MCF 10A (cell line): Measurements from ENCODE around the gene CIB4. TPM values are rescaled to one million over a fixed set of nuclear protein-coding genes. Genes with fewer than 3 reads are reported as not detected.

Source experiments
- BruUV-seq: library from RNA; stranded (reverse); fragments of 400-500 nt; replicated peaks from 2 replicates; lab custom pipeline; 2021; lab: Mats Ljungman, UMichigan
- CTCF ChIA-PET: fragments of 300-600 bp; sonication (Branson Sonifier 250); formaldehyde crosslinking; extraction: SDS; loops from one replicate; lab custom pipeline; 2021; ENCODE audit warnings: antibody characterized with exemption, inconsistent platforms; lab: Yijun Ruan, JAX
- POLR2A ChIA-PET: fragments of 300-600, 350-650 bp; sonication (Branson Sonifier 250); formaldehyde crosslinking; extraction: SDS; loops from one replicate; lab custom pipeline; 2020; ENCODE audit warnings: antibody characterized with exemption, inconsistent platforms; lab: Yijun Ruan, JAX
- DNase-seq: peaks from one replicate; pipeline ENCODE4 v3.0.0-alpha.2; 2018; ENCODE audit not compliant: unreplicated experiment
- H3K27ac Mint-ChIP-seq: one replicate; pipeline ENCODE4 v1.8.0; 2022; ENCODE audit warnings: mild to moderate bottlenecking, low read depth, mixed read lengths; ENCODE audit not compliant: unreplicated experiment
- H3K27me3 Mint-ChIP-seq: one replicate; pipeline ENCODE4 v1.8.0; 2022; ENCODE audit warnings: mixed read lengths; ENCODE audit not compliant: insufficient read depth, unreplicated experiment
- H3K36me3 Mint-ChIP-seq: one replicate; pipeline ENCODE4 v1.8.0; 2022; ENCODE audit warnings: mild to moderate bottlenecking, moderate library complexity, mixed read lengths; ENCODE audit not compliant: insufficient read depth, unreplicated experiment
- H3K4me1 Mint-ChIP-seq: one replicate; pipeline ENCODE4 v1.8.0; 2022; ENCODE audit warnings: mixed read lengths; ENCODE audit not compliant: insufficient read depth, unreplicated experiment
- H3K4me3 Mint-ChIP-seq: one replicate; pipeline ENCODE4 v1.8.0; 2022; ENCODE audit warnings: mild to moderate bottlenecking, moderate library complexity, mixed read lengths; ENCODE audit not compliant: unreplicated experiment
- H3K9me3 Mint-ChIP-seq: one replicate; pipeline ENCODE4 v1.8.0; 2022; ENCODE audit warnings: mixed read lengths; ENCODE audit not compliant: unreplicated experiment
- intact Hi-C: fragments of 100-400 bp; cut with micrococcal nuclease; formaldehyde crosslinking; loops from 2 replicates; pipeline ENCODE4 v1.14.1; 2022
- total RNA-seq: library from RNA; stranded (reverse); gene quantifications from 2 replicates; pipeline ENCODE4 v1.2.3, GENCODE V29; 2022
- TF ChIP-seq, protein P1 (sequence below): fragments of 200-600 bp; IDR thresholded peaks from one replicate; pipeline ENCODE4 v1.8.0; 2022; ENCODE audit warnings: antibody characterized with exemption, mild to moderate bottlenecking; ENCODE audit not compliant: unreplicated experiment

The CIB4 gene
- total RNA-seq, 1 experiment from 2014 or later, result not detected

DNA sequence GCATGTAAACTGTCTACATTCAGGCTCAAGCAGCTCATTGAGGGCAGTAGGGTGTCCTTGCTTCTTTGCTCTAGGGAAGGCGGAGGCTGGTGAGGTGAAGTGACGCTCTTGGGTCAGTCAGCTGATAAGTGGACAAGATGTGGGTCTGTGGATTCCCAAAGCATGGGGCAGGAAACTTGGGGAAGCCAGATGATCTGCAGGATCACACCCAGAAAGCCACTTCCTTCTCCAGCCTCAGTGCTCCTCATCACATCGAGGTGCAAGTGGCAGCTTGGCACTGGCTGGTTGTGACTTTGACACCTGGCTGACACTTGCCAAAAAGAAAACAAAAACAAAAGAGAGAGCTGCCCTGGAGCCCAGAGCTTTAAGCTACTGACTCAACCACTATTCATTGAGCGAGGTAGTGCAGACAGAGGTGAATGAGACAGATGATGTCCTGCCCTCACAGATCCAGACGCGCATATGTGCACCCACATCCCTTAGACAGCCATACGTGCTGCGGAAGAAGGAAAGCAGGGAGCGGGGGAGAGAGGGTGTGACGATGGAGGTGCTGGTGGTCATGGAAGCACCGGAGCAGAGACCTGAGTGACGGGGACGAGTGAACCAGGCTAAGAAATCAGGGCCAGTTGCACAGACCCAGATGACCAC is 3.1 kb upstream of the CIB4 start:
- Mint-ChIP-seq H3K4me3 (no peak overlapping the region), H3K36me3 (no peaks in the 10 kb centered on the region), H3K4me1 (no peaks in the 10 kb centered on the region), H3K9me3 (no peaks in the 10 kb centered on the region), H3K27me3 (peaks cover 60% of the 10 kb centered on the region), H3K27ac (no peak overlapping the region)
- ChIA-PET POLR2A (interaction anchor here (0.5 kb wide), 1 partner anchor 15 kb away, joined by 3 read pairs; no protein-coding TSS in a partner anchor), CTCF (interaction anchor here (0.7 kb wide), 1 partner anchor 714 kb away, joined by 3 read pairs; no protein-coding TSS in a partner anchor)
- no peak for DNase-seq
- TF ChIP-seq, protein P1, sequence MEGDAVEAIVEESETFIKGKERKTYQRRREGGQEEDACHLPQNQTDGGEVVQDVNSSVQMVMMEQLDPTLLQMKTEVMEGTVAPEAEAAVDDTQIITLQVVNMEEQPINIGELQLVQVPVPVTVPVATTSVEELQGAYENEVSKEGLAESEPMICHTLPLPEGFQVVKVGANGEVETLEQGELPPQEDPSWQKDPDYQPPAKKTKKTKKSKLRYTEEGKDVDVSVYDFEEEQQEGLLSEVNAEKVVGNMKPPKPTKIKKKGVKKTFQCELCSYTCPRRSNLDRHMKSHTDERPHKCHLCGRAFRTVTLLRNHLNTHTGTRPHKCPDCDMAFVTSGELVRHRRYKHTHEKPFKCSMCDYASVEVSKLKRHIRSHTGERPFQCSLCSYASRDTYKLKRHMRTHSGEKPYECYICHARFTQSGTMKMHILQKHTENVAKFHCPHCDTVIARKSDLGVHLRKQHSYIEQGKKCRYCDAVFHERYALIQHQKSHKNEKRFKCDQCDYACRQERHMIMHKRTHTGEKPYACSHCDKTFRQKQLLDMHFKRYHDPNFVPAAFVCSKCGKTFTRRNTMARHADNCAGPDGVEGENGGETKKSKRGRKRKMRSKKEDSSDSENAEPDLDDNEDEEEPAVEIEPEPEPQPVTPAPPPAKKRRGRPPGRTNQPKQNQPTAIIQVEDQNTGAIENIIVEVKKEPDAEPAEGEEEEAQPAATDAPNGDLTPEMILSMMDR, result no peak
- BruUV-seq, result no TSS peak
- intact Hi-C loops, result no loop called here

DNA sequence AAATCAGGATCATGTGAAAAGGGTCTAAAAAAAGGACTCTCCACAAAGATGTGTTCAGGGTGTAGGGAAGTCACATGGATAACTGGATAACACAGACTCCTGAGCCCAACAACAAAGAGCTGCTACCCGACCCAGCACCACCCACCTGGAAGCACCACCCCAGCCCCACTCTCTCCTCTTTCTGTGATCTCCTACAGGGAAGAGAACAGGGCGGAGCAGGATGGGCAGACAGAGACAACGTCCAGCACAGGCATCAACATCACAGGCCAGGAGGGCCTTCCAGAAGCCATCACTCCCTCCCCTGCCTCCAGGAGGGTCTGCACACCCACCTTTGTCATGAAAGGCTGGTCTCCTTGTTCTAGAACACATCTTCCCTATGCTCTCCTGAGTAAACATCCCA is 1.3 kb upstream of the CIB4 start:
- TF ChIP-seq, protein P1, result no peak
- DNase-seq, result no peak
- no peaks in the 10 kb centered on the region for H3K9me3 Mint-ChIP-seq
- H3K36me3 Mint-ChIP-seq, result no peaks in the 10 kb centered on the region
- ChIA-PET POLR2A (no interaction called here), CTCF (no interaction called here)
- no peaks in the 10 kb centered on the region for H3K4me1 Mint-ChIP-seq
- H3K27ac Mint-ChIP-seq, result no peak overlapping the region
- peaks cover 52% of the 10 kb centered on the region for H3K27me3 Mint-ChIP-seq
- no TSS peak for BruUV-seq
- H3K4me3 Mint-ChIP-seq, result no peak overlapping the region
- intact Hi-C loops, result no loop called here

DNA sequence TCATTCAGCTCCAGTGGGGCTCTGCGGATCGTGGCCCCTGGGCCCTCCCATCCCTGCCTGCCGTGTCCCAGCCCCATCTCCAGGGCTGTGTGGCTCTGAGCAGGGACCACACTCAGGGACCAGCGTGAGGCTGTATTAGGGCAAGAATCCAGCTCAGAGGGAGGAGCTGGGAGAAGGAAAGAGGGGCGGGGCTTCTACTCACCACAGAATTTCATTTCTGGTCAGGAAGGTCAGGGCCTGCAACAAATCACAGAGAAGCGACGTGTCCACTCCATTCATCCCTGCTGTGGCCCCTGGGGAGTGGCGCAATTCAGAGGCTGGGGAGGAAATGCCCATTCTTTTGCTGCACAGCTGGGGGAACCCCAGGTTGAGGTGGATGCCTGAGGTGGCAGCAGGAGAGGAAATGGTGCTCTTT is 828 bp downstream of the CIB4 start:
- intact Hi-C loops, result no loop called here
- Mint-ChIP-seq H3K36me3 (no peaks in the 10 kb centered on the region), H3K4me1 (no peaks in the 10 kb centered on the region), H3K27ac (no peak overlapping the region), H3K9me3 (no peaks in the 10 kb centered on the region), H3K4me3 (no peak overlapping the region), H3K27me3 (peaks cover 31% of the 10 kb centered on the region)
- BruUV-seq, result no TSS peak
- ChIA-PET POLR2A (no interaction called here), CTCF (interaction anchor here (1.1 kb wide), 1 partner anchor 35 kb away, joined by 5 read pairs; no protein-coding TSS in a partner anchor)
- DNase-seq, result peak; percentile 62
- TF ChIP-seq, protein P1, result no peak

DNA sequence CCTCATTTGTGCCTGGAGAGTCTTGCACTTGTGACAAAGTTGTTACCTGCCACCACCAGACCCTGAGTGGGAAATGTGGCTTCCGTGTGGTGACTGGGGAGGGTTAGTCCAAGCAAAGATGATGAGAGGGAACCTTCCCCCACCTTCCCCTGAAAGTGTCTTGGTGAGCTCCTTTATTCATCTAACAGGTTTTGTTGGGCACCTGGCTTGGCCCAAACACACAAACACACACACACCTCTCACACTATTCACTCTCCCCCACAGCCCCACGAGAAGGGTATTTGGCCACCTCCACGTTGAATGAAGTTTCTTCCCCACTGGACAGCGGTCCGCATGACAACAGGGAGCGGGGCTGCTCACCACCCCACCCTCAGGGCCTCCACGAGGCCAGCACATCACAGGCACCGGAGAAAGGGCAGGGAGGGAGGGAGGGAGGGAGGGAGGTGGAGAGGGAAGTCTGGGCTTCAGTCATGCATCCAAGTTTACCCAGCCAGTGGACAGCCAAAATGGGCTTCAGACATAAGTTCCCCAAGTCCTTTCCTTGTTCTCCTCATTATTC is 1.4 kb downstream of the CIB4 start:
- ChIA-PET POLR2A (interaction anchor here (0.6 kb wide), 1 partner anchor 26 kb away, joined by 3 read pairs; no protein-coding TSS in a partner anchor), CTCF (no interaction called here)
- Mint-ChIP-seq H3K27me3 (peaks cover 25% of the 10 kb centered on the region), H3K27ac (no peak overlapping the region), H3K4me1 (no peaks in the 10 kb centered on the region), H3K4me3 (no peak overlapping the region), H3K36me3 (no peaks in the 10 kb centered on the region), H3K9me3 (no peaks in the 10 kb centered on the region)
- no TSS peak for BruUV-seq
- intact Hi-C loops, result no loop called here
- no peak for DNase-seq
- TF ChIP-seq, protein P1, result no peak
